ENCODE measurements around the gene SRRM3. TPM values are rescaled to one million over a fixed set of nuclear protein-coding genes. Genes with fewer than 3 reads are reported as not detected.
"Not testable (repeated sequence)": the region's sequence is repeated elsewhere in the genome, so short reads cannot be mapped to it uniquely, and the experiment has no call there.

SRRM3 gene
- total RNA-seq, 1 experiment from 2014 or later: 0.74 TPM

GRCh38 chr7:76334320-76334967 is 132.7 kb downstream of the SRRM3 start:
- POLR2A ChIA-PET (ENCODE audit: unreplicated experiment): interaction anchor here (0.6 to 1.1 kb wide), 2 partner anchors 23 to 1040 kb away, joined by 7 to 15 read pairs; no protein-coding TSS in a partner anchor
- H3K27me3 ChIP-seq (ENCODE audit: insufficient read depth, low read depth): no peaks in the 10 kb centered on the region
- peaks cover 86% of the 10 kb centered on the region for H3F3A ChIP-seq (ENCODE audit: insufficient read depth, low read depth)
- H3K9me2 ChIP-seq (ENCODE audit: insufficient read depth): no peaks in the 10 kb centered on the region
- H3K4me2 ChIP-seq: peak overlapping the region; percentile 43
- H3K36me3 ChIP-seq (ENCODE audit: low read depth): peaks cover 12% of the 10 kb centered on the region
- no peaks in the 10 kb centered on the region for H3K9me3 ChIP-seq (ENCODE audit: insufficient read depth, low read depth)
- no peak overlapping the region for H2AFZ ChIP-seq
- H3K4me3 ChIP-seq: no peak overlapping the region
- no TSS peak for BruUV-seq (replicated peaks)
- peaks cover 100% of the 10 kb centered on the region for H3K79me2 ChIP-seq (ENCODE audit: low read depth)
- no peak for DNase-seq
- CTCF ChIA-PET: interaction anchor here (0.5 kb wide), 1 partner anchor 25 kb away, joined by 4 read pairs; the partner anchor contains the start of gene YWHAG
- peaks cover 75% of the 10 kb centered on the region for H4K20me1 ChIP-seq (ENCODE audit: insufficient read depth)
- H3K4me1 ChIP-seq (replicated peaks; ENCODE audit: insufficient read depth): peaks cover 46% of the 10 kb centered on the region
- H3K27ac ChIP-seq: peak overlapping the region; percentile 47
- intact Hi-C loops (cut with micrococcal nuclease; ENCODE audit: unreplicated experiment): no loop called here
- no peak for TF ChIP-seq EZH2 (IDR thresholded peaks at IDR 0.05; ENCODE audit: low read depth)
- TF ChIP-seq CTCF (conservative IDR thresholded peaks at IDR 0.05): no peak

GRCh38 chr7:76335417-76335816 is 133.7 kb downstream of the SRRM3 start:
- Histone ChIP-seq H3K79me2 (ENCODE audit: low read depth) (peaks cover 100% of the 10 kb centered on the region), H4K20me1 (ENCODE audit: insufficient read depth) (peaks cover 66% of the 10 kb centered on the region), H3K27ac (0 out of 2 replicates have a peak overlapping the region, but pooled peaks have one; percentile 24), H3K4me1 (replicated peaks; ENCODE audit: insufficient read depth) (peaks cover 56% of the 10 kb centered on the region), H3F3A (ENCODE audit: insufficient read depth, low read depth) (peaks cover 88% of the 10 kb centered on the region), H3K36me3 (ENCODE audit: low read depth) (peaks cover 22% of the 10 kb centered on the region)
- H3K27me3 ChIP-seq (ENCODE audit: insufficient read depth, low read depth); H3K4me3 ChIP-seq; BruUV-seq (replicated peaks); H3K9me3 ChIP-seq (ENCODE audit: insufficient read depth, low read depth); H3K9me2 ChIP-seq (ENCODE audit: insufficient read depth); H2AFZ ChIP-seq; H3K4me2 ChIP-seq; DNase-seq; intact Hi-C loops (cut with micrococcal nuclease; ENCODE audit: unreplicated experiment): not testable (repeated sequence)
- ChIA-PET POLR2A (ENCODE audit: unreplicated experiment) (interaction anchor here (0.7 kb wide), 1 partner anchor 97 kb away, joined by 3 read pairs; no protein-coding TSS in a partner anchor), CTCF (interaction anchor here (0.6 to 0.7 kb wide), 3 partner anchors 100 to 1210 kb away, joined by 3 to 4 read pairs (median 4); no protein-coding TSS in a partner anchor)

GRCh38 chr7:76336094-76336493 is 134.4 kb downstream of the SRRM3 start:
- H3K36me3 ChIP-seq (ENCODE audit: low read depth): peaks cover 22% of the 10 kb centered on the region
- BruUV-seq (replicated peaks): no TSS peak
- POLR2A ChIA-PET (ENCODE audit: unreplicated experiment): no interaction called here
- H3K4me3 ChIP-seq: no peak overlapping the region
- H3K4me2 ChIP-seq: no peak overlapping the region
- H3F3A ChIP-seq (ENCODE audit: insufficient read depth, low read depth): peaks cover 91% of the 10 kb centered on the region
- H3K9me2 ChIP-seq (ENCODE audit: insufficient read depth): no peaks in the 10 kb centered on the region
- peaks cover 59% of the 10 kb centered on the region for H4K20me1 ChIP-seq (ENCODE audit: insufficient read depth)
- CTCF ChIA-PET: interaction anchor here (0.6 kb wide), 1 partner anchor 100 kb away, joined by 4 read pairs; no protein-coding TSS in a partner anchor
- peaks cover 100% of the 10 kb centered on the region for H3K79me2 ChIP-seq (ENCODE audit: low read depth)
- H3K9me3 ChIP-seq (ENCODE audit: insufficient read depth, low read depth): no peaks in the 10 kb centered on the region
- intact Hi-C loops (cut with micrococcal nuclease; ENCODE audit: unreplicated experiment): no loop called here
- no peak overlapping the region for H2AFZ ChIP-seq
- TF ChIP-seq EZH2 (IDR thresholded peaks at IDR 0.05; ENCODE audit: low read depth): no peak
- no peak for TF ChIP-seq CTCF (conservative IDR thresholded peaks at IDR 0.05)
- peaks cover 63% of the 10 kb centered on the region for H3K4me1 ChIP-seq (replicated peaks; ENCODE audit: insufficient read depth)
- H3K27ac ChIP-seq: peak overlapping the region; percentile 24; the same call in 1 of the 2 replicates
- DNase-seq: no peak
- H3K27me3 ChIP-seq (ENCODE audit: insufficient read depth, low read depth): no peaks in the 10 kb centered on the region

Other genes starting within 250 kb of the SRRM3 start
- 26.9 and 27.0 TPM in 2 replicates for gene TMEM120A, start 207.3 kb upstream of the SRRM3 start, total RNA-seq (2021)
- gene STYXL1, start 153.9 kb upstream of the SRRM3 start, total RNA-seq (2021): 77.7 and 98.2 TPM in 2 replicates
- 319 and 328 TPM in 2 replicates for gene MDH2, start 153.8 kb upstream of the SRRM3 start, total RNA-seq (2021)
- 376 and 414 TPM in 2 replicates for gene HSPB1, start 100.8 kb downstream of the SRRM3 start, total RNA-seq (2021)
- gene YWHAG, start 157.1 kb downstream of the SRRM3 start, total RNA-seq (2021): 206 and 250 TPM in 2 replicates
- gene SSC4D, start 207.8 kb downstream of the SRRM3 start, total RNA-seq (2021): 3.5 and 3.9 TPM in 2 replicates
- 14.2 and 20.9 TPM in 2 replicates for gene ZP3, start 223.1 kb downstream of the SRRM3 start, total RNA-seq (2021)

All from PC-9 (cell line).